DOHH2 (cell line): Measurements from ENCODE around the gene EIPR1.

ENCODE experiments used
- EZH2phosphoT487 ChIP-seq: fragments of 200-600 bp; sonication (generic); IDR thresholded peaks from 2 replicates; pipeline ENCODE4 v1.6.1; 2017; ENCODE audit warnings: borderline replicate concordance, mild to moderate bottlenecking, antibody characterized with exemption, low read length, moderate library complexity, mixed read lengths
- TF ChIP-seq, protein P1 (sequence below): fragments of 200-600 bp; sonication (generic); IDR thresholded peaks from one replicate; pipeline ENCODE4 v1.5.1; 2014; ENCODE audit warnings: antibody characterized with exemption, mild to moderate bottlenecking, low read depth, low read length; ENCODE audit not compliant: poor library complexity, severe bottlenecking

DNA sequence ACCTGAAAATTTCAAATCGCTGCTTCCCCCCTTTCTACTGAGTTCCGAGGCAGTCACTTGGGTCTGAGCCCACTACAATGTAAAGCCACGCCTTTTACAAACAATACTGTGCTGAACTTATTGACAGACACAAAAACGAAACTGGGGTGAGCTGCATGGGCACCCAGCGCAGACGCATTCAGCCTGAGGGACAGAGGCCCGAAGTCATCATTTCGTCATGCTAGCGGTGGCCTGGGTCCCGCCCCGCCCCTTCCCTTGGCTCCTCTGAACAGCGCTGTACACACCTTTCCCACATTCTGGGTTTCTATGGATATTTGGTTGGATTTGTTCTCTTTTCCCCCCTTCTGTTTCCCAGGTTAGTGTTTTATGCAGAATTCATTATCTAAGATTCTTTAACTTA is 71.7 kb downstream of the EIPR1 start:
- TF ChIP-seq, protein P1, sequence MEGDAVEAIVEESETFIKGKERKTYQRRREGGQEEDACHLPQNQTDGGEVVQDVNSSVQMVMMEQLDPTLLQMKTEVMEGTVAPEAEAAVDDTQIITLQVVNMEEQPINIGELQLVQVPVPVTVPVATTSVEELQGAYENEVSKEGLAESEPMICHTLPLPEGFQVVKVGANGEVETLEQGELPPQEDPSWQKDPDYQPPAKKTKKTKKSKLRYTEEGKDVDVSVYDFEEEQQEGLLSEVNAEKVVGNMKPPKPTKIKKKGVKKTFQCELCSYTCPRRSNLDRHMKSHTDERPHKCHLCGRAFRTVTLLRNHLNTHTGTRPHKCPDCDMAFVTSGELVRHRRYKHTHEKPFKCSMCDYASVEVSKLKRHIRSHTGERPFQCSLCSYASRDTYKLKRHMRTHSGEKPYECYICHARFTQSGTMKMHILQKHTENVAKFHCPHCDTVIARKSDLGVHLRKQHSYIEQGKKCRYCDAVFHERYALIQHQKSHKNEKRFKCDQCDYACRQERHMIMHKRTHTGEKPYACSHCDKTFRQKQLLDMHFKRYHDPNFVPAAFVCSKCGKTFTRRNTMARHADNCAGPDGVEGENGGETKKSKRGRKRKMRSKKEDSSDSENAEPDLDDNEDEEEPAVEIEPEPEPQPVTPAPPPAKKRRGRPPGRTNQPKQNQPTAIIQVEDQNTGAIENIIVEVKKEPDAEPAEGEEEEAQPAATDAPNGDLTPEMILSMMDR, result no peak
- TF ChIP-seq EZH2phosphoT487, result no peak
